ENCODE data around the gene SYNJ2.
"Not testable (repeated sequence)": the region's sequence is repeated elsewhere in the genome, so short reads cannot be mapped to it uniquely, and the experiment has no call there.

Gene SYNJ2, protein sequence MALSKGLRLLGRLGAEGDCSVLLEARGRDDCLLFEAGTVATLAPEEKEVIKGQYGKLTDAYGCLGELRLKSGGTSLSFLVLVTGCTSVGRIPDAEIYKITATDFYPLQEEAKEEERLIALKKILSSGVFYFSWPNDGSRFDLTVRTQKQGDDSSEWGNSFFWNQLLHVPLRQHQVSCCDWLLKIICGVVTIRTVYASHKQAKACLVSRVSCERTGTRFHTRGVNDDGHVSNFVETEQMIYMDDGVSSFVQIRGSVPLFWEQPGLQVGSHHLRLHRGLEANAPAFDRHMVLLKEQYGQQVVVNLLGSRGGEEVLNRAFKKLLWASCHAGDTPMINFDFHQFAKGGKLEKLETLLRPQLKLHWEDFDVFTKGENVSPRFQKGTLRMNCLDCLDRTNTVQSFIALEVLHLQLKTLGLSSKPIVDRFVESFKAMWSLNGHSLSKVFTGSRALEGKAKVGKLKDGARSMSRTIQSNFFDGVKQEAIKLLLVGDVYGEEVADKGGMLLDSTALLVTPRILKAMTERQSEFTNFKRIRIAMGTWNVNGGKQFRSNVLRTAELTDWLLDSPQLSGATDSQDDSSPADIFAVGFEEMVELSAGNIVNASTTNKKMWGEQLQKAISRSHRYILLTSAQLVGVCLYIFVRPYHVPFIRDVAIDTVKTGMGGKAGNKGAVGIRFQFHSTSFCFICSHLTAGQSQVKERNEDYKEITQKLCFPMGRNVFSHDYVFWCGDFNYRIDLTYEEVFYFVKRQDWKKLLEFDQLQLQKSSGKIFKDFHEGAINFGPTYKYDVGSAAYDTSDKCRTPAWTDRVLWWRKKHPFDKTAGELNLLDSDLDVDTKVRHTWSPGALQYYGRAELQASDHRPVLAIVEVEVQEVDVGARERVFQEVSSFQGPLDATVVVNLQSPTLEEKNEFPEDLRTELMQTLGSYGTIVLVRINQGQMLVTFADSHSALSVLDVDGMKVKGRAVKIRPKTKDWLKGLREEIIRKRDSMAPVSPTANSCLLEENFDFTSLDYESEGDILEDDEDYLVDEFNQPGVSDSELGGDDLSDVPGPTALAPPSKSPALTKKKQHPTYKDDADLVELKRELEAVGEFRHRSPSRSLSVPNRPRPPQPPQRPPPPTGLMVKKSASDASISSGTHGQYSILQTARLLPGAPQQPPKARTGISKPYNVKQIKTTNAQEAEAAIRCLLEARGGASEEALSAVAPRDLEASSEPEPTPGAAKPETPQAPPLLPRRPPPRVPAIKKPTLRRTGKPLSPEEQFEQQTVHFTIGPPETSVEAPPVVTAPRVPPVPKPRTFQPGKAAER (N-terminal part only)

DNA sequence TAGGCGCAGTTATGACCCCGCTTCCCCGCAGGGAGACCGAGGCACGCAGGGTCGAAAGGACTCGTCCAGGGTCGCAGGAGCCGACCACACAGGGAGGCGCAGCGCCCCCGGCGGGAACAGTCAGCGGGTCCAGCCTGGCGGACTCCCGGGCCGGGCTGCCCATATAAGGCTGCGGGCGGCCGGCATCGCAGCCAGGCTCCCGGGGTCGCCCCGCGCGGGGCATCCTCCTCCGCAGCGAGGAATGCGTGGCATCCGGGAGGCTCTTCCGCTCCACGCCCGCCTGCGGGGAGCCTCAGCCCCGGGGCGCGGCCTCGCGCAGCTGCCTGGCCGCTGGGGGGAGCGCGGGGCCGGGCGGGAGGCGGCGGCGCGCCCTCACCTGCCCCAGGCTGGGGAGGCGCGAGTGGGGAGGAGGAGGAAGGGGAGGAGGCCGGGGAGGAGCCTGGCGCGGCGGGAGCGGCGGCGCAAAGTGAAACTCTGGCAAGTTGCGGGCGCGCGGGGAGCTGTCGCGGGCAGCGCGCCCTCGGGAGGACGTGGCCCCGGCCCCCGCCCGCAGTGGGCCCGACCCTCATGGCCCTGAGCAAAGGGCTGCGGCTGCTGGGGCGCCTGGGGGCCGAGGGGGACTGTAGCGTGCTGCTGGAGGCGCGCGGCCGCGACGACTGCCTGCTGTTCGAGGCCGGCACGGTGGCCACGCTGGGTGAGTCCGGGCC is at the start of gene SYNJ2:
Gene SYNJ2 (plus strand): TSS at position 469 of the 707 bp plus-strand sequence. CDS start 99 bp downstream, at position 568.
- peak; percentile 41 for DNase-seq (ENCODE audit: low read depth, low spot score)
- WGBS (ENCODE audit: insufficient coverage, insufficient read length), result no CpG with 5 or more reads among the region's 86 CpGs
- peak within 1 kb of the TSS; percentile 91 for H3K4me3 ChIP-seq (ENCODE audit: low read length)
- H3K27me3 ChIP-seq (ENCODE audit: control insufficient read depth, insufficient read depth, low read length), result no peaks in the 10 kb centered on the region
- no peak within 1 kb of the TSS for H3K27ac ChIP-seq (ENCODE audit: low read length)
- H3K4me1 ChIP-seq (ENCODE audit: control insufficient read depth, insufficient read depth, low read length), result no peaks in the 10 kb centered on the region; the same call in 1 of the 2 replicates
- H3K36me3 ChIP-seq (ENCODE audit: control insufficient read depth, insufficient read depth, low read length), result no peaks in the 10 kb centered on the region
- no peaks in the 10 kb centered on the region for H3K9me3 ChIP-seq (ENCODE audit: control insufficient read depth, insufficient read depth, low read length)

DNA sequence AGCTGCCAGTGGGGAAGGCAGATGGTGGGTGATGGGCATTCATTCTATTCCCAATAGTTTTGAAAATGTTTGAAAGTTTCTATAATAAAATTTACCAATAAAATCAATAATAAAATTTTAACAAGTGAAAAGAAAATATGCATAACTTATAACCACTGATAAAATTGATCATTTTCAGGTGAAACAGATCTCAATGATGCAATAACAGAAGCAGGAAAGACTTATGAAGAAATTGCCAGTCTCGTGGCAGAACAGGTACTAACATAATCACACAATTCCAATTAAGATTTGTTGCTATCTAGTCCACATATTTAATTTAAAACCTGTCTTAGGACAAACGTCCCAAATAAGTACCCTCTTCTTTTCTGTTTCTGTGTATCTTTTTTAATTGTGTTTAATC is 45.9 kb upstream of the SYNJ2 start:
- Histone ChIP-seq H3K9me3 (ENCODE audit: control insufficient read depth, insufficient read depth, low read length) (no peaks in the 10 kb centered on the region), H3K4me1 (ENCODE audit: control insufficient read depth, insufficient read depth, low read length) (no peaks in the 10 kb centered on the region), H3K27me3 (ENCODE audit: control insufficient read depth, insufficient read depth, low read length) (no peaks in the 10 kb centered on the region), H3K27ac (ENCODE audit: low read length) (no peak overlapping the region), H3K36me3 (ENCODE audit: control insufficient read depth, insufficient read depth, low read length) (peaks cover 7% of the 10 kb centered on the region; the same call in 1 of the 2 replicates), H3K4me3 (ENCODE audit: low read length) (no peak overlapping the region)
- DNase-seq (ENCODE audit: low read depth, low spot score), result no peak
- WGBS (ENCODE audit: insufficient coverage, insufficient read length), result no CpG with 5 or more reads among the region's 2 CpGs

DNA sequence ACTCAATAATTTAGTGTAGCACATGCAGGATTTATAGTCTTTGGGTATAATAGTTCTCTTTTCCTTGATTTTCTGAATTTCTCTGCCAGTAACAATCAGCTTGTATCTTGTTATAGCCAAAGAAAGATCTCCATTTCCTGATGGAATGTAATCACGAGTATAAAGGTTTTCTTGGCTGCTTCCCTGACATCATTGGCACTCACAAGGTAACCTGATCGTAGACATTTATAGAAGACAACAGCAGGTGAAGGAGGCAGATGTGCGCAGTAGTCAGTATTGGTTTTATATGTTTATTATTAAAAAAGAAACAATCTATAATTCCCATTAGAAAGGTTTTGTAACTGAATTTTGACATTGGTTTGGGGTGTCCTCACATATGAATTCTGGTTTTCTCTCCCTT is 44.3 kb upstream of the SYNJ2 start:
- Histone ChIP-seq H3K27ac (ENCODE audit: low read length) (no peak overlapping the region), H3K27me3 (ENCODE audit: control insufficient read depth, insufficient read depth, low read length) (no peaks in the 10 kb centered on the region), H3K4me3 (ENCODE audit: low read length) (no peak overlapping the region), H3K4me1 (ENCODE audit: control insufficient read depth, insufficient read depth, low read length) (no peaks in the 10 kb centered on the region), H3K9me3 (ENCODE audit: control insufficient read depth, insufficient read depth, low read length) (no peaks in the 10 kb centered on the region), H3K36me3 (ENCODE audit: control insufficient read depth, insufficient read depth, low read length) (peaks cover 10% of the 10 kb centered on the region; the same call in 1 of the 2 replicates)
- no peak for DNase-seq (ENCODE audit: low read depth, low spot score)
- no CpG with 5 or more reads among the region's 3 CpGs for whole genome bisulfite sequencing (ENCODE audit: insufficient coverage, insufficient read length)

DNA sequence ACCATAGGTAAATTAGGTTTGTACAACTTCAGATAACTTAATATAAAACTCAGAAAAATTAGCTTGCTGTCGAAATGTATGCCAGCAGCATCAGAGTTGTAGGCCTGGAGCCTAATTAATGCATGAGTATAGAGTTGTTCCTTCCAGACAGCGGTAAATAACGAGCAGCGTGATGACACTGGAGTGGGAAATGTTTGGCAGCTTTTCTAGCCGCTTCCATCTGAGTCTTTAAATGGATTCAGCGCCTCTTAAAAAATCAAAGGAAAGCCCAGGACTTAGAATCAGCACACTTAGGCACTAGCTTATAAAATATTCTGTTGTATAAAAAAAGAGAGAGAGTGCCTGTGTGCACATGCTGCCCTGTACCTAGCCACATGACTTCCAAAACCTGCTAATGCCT is 43.7 kb upstream of the SYNJ2 start:
- H3K27ac ChIP-seq (ENCODE audit: low read length), result no peak overlapping the region
- no CpG with 5 or more reads among the region's 6 CpGs for WGBS (ENCODE audit: insufficient coverage, insufficient read length)

DNA sequence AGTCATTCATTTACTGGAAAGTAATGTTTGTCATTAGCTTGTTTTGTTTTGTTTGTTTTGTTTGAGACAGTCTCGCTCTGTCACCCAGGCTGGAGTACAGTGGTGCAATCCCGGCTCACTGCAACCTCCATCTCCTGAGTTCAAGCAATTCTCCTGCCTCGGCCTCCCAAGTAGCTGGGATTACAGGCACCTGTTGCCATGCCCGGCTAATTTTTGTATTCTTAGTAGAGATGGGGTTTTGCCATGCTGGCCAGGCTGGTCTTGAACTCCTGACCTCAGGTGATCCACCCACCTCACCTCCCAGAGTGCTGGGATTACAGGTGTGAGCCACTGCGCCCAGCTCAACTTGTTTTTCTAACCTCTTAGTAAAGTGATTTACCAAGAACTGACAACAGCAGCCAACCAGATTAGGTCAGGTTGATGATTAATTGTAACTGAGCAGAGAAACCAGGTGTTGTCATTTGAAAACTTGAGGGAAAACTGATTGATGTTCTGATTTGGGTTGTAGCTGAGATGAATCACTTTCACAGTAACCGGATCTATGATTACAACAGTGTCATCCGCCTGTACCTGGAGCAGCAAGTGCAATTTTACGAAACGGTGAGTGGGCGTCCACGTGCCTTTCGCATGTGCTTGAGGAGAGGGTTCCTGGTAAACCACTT is 41.2 kb upstream of the SYNJ2 start:
- H3K4me1 ChIP-seq (ENCODE audit: control insufficient read depth, insufficient read depth, low read length); H3K4me3 ChIP-seq (ENCODE audit: low read length); H3K27me3 ChIP-seq (ENCODE audit: control insufficient read depth, insufficient read depth, low read length); H3K9me3 ChIP-seq (ENCODE audit: control insufficient read depth, insufficient read depth, low read length); H3K27ac ChIP-seq (ENCODE audit: low read length); DNase-seq (ENCODE audit: low read depth, low spot score): not testable (repeated sequence)
- H3K36me3 ChIP-seq (ENCODE audit: control insufficient read depth, insufficient read depth, low read length), result peaks cover 18% of the 10 kb centered on the region
- WGBS (ENCODE audit: insufficient coverage, insufficient read length), result no CpG with 5 or more reads among the region's 12 CpGs

More for the DNA sequence above, 43.7 kb upstream of the SYNJ2 start:
- Histone ChIP-seq H3K36me3 (ENCODE audit: control insufficient read depth, insufficient read depth, low read length) (peaks cover 11% of the 10 kb centered on the region; the same call in 1 of the 2 replicates), H3K9me3 (ENCODE audit: control insufficient read depth, insufficient read depth, low read length) (no peaks in the 10 kb centered on the region), H3K4me1 (ENCODE audit: control insufficient read depth, insufficient read depth, low read length) (no peaks in the 10 kb centered on the region), H3K4me3 (ENCODE audit: low read length) (no peak overlapping the region), H3K27me3 (ENCODE audit: control insufficient read depth, insufficient read depth, low read length) (no peaks in the 10 kb centered on the region)
- DNase-seq (ENCODE audit: low read depth, low spot score), result no peak

DNA sequence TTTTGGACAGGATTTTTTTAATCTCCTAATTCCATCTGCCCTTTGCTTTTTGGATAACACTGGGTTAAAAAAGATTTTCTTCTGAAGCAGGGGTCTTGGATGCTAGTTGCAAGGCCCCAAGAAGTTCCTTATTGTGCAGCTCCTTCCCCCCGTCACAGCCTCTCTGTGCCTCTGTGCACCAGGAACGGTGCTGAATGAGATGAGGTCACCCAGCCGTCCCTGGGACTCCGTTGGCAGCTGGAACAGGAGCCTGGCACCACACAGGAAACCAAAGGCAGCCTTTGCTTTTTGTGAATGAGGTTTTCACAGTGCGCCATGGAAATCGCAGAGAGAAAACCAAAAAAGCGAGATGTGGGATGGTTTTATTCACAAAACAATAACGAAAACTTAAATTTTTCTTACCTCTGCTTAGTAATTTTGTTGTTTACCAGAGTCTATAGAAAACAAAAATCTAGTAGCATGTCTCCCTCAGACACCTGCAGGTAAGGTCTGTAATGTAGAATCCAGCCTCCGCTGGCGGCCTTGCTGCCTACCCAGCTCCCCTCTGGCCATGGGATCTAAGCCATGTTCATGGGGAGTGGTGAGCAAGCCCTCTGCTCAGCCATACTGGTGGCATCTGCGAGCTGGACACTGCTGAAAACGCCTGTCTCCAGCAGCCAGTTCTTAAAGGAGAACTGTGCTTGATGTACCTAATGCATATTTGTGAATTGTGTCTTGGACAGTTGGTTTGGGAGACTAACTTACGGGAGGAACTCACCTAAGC is 40.4 kb upstream of the SYNJ2 start:
- H3K27me3 ChIP-seq (ENCODE audit: control insufficient read depth, insufficient read depth, low read length), result no peaks in the 10 kb centered on the region
- no peak overlapping the region for H3K4me3 ChIP-seq (ENCODE audit: low read length)
- peaks cover 18% of the 10 kb centered on the region for H3K36me3 ChIP-seq (ENCODE audit: control insufficient read depth, insufficient read depth, low read length)
- H3K27ac ChIP-seq (ENCODE audit: low read length), result no peak overlapping the region
- no CpG with 5 or more reads among the region's 13 CpGs for WGBS (ENCODE audit: insufficient coverage, insufficient read length)
- no peaks in the 10 kb centered on the region for H3K9me3 ChIP-seq (ENCODE audit: control insufficient read depth, insufficient read depth, low read length)
- no peaks in the 10 kb centered on the region for H3K4me1 ChIP-seq (ENCODE audit: control insufficient read depth, insufficient read depth, low read length)
- no peak for DNase-seq (ENCODE audit: low read depth, low spot score)

DNA sequence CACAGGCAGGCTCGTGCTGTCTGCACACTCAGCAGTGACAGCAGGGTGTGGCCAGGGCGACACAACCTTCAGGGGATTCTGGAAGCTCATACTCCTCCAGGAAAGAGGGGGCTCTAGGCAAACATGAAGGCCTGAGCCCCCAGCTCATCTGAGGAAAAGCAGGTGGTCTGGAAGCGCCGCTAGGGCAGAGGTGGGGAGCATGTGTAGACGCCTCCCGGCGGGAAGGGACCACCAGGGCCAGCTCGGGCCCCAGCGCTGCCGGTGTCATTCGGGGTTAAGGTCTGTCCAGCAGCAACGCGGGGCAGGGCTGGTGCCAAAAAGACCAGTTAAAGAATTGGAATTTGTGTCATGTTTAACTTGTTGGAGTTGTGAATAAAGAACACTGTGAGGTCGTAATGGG is 39.3 kb upstream of the SYNJ2 start:
- Histone ChIP-seq H3K4me3 (ENCODE audit: low read length) (no peak overlapping the region), H3K27ac (ENCODE audit: low read length) (no peak overlapping the region), H3K9me3 (ENCODE audit: control insufficient read depth, insufficient read depth, low read length) (no peaks in the 10 kb centered on the region), H3K27me3 (ENCODE audit: control insufficient read depth, insufficient read depth, low read length) (no peaks in the 10 kb centered on the region), H3K36me3 (ENCODE audit: control insufficient read depth, insufficient read depth, low read length) (peaks cover 18% of the 10 kb centered on the region), H3K4me1 (ENCODE audit: control insufficient read depth, insufficient read depth, low read length) (no peaks in the 10 kb centered on the region)
- no peak for DNase-seq (ENCODE audit: low read depth, low spot score)
- WGBS (ENCODE audit: insufficient coverage, insufficient read length), result no CpG with 5 or more reads among the region's 14 CpGs

DNA sequence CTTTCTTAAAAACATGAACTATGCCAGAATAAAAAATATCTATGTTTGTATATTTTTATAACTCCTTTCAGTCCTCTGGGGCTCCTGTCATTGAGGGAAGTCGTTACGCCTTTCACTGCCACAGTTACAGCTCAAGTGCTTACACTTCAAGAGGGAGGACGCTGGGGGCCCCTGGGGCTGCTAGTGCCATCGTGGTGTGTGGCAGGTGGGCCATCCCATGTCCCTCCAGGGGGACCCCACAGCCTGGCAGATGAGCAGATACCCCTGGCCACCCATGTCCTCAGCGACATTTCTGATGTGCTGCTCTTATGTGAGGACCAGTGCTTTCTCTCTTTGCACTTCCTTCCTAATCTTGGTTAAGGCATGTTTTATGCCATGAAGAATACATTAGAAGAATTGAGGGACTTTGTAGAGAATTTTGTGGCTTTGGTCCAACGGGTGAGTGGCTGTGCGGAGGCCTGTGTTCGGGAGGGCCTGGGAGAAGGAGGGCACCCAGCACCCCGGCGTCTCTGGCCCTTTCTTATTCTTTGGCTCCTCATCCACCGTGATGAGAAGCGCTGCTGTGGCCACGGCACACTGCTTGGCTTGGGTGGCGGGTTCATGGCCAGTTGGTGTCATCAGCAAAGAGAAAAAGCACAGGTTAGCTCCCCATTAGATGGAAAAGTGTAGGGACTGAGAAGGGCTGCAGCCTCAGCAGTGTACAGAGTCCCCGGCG is 38.3 kb upstream of the SYNJ2 start:
- WGBS (ENCODE audit: insufficient coverage, insufficient read length), result no CpG with 5 or more reads among the region's 16 CpGs
- Histone ChIP-seq H3K27me3 (ENCODE audit: control insufficient read depth, insufficient read depth, low read length) (no peaks in the 10 kb centered on the region), H3K36me3 (ENCODE audit: control insufficient read depth, insufficient read depth, low read length) (peaks cover 18% of the 10 kb centered on the region), H3K4me1 (ENCODE audit: control insufficient read depth, insufficient read depth, low read length) (no peaks in the 10 kb centered on the region), H3K27ac (ENCODE audit: low read length) (no peak overlapping the region), H3K9me3 (ENCODE audit: control insufficient read depth, insufficient read depth, low read length) (no peaks in the 10 kb centered on the region), H3K4me3 (ENCODE audit: low read length) (no peak overlapping the region)
- no peak for DNase-seq (ENCODE audit: low read depth, low spot score)

Data from iPS DF 6.9 (cell line).